GM19240 (cell line): ENCODE data around the gene SNUPN.
A peak's percentile ranks its signal among the peaks of the same experiment; 100 is the strongest.

ENCODE experiments used
- DNase-seq: peaks from one replicate; pipeline ENCODE4 v3.0.0; 2011; ENCODE audit warnings: low spot score; ENCODE audit not compliant: insufficient read length

The SNUPN gene

DNA sequence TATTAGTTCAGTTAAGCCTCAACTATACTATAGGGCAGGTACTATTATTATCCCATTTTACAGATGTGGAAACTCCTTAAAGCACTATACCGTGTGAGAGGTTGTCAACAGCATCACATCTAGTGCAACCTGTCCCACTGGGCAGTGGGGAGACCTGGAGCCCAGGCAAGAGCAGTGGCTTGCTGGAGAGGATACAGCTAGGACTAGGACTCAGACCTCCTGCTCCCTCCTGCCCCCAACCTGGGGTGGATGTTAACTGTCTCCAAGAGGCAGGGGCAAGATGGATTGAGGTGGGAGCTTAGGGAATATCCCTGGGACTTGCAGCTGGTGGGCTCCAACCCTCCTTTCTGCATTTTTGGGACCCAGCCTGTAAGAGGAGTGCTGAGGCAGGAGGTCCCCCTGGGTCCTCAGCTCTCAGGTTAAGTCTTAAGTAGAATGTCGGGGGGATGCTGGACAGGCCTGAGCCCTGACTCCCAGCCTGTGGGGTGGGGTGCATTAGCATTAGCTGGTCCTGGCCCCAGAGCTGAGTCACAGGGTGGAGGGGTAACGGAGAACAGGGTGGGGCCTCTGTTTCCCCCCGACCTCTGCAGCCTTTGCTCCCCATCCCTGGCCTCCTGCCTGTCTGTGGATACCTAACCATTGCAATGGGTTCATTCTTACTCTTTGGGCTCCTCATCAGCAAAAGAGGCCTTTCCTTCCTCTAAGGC, 28.8 kb upstream of the SNUPN start:
- no peak for DNase-seq

DNA sequence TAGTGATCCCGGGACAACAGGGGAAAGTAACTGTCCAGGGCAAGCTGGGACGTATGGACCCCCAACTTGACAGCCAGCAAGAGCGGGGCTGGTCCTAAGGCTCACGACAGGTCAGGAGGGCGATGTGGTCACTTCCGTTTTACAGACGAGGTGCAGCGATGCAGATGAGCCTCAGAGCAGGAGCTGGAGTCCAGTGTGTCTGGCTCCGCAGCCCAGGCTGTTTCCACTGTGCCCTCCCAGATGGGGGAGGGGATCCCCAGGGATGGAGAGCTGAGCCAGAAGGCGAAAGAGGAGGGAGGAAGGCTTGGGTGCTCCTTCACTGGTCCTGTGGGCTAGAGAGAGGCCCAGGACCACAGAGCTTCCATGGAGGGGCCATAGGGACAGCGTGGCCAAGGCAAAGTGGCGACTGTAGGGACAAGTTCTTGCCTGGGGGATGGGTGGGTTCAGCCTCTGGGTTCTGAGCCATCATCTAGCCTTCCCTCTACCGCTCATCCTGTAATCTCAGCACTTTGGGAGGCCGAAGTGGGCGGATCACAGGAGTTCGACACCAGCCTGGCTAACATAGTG, 27.9 kb upstream of the SNUPN start:
- DNase-seq = no peak

DNA sequence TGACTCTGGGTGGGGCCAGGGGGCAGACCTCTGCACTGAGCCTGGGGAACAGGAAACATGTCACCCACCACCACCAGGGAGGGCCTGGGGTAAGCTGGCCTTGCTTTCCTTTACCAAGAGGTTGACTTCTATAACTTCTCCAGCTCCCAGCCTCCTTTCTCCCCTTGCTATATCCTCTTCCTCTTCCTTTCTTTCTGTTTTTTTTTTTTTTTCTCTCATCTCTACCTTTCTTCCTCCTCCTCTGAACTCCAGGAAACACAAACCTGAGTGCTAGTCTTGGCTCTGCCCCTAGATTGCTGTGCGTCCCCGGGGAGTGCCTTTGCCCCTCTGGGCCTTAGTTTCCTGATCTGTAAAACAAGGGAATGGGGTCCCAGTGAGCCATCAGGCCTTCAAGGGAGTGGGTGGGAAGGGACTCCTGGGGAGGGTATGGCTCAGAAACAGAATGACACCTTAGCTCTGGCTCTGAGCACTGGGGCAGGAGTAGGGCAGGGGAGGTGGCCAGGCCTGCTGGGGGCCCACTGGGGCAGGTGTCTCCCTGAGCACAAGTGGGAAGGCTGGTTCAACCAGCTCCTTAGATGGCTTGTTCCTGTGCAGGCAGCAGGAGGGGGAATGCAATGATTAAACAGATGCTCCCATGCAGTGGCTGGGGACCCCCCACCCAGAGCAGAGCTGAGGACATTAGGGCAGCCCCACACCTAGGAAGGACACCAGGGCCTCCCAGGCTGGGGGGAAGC, 26.5 kb upstream of the SNUPN start:
- DNase-seq = no peak

DNA sequence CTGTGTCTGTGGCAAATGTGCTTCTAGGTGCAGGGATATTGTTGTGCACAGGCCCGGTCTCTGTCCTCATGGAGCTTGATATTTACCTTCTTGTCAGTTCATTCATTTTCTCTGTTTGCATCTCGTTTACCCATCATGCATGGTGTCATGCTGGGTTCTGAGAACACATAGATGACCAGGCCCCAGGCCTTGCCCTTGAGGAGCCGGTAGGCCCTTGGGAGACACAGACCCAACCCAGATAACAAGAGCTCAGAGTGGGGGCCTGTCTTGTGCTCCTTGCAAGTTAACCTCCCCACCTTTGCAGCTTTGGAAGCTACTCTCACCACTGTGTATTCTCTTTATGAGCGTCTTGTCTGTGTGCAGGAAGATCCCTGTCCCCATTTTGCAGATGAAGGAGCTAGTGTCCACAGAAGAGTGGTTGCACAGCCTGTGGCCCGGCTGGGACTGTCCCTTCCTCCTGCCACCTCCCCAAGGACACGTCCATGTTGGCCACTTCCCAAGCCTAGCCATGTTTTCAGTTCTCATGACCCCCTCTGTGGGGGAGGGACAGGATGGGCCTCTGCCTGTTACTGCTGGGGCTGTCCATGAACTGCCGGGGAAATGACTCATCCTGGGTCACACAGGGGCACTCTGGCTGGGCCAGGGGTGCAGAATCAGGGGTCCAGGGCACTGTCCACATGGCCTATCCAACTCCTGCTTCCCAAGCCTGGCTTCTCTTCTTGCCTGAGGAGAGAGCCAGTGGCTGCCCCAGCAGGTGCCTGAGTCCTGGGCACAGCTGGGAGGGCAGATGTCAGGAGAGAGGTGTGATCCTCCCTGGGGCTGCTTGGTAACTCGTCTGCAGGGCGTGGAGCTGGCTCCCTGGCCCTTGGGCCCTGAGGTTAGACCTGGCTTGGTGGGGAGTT, 25.6 kb upstream of the SNUPN start:
- DNase-seq = no peak

- no peak for DNase-seq
Observed at GRCh38 chr15:75649848-75650247, 24.3 kb upstream of the SNUPN start.

GRCh38 chr15:75649045-75649761, 23.7 kb upstream of the SNUPN start:
- DNase-seq = no peak

DNA sequence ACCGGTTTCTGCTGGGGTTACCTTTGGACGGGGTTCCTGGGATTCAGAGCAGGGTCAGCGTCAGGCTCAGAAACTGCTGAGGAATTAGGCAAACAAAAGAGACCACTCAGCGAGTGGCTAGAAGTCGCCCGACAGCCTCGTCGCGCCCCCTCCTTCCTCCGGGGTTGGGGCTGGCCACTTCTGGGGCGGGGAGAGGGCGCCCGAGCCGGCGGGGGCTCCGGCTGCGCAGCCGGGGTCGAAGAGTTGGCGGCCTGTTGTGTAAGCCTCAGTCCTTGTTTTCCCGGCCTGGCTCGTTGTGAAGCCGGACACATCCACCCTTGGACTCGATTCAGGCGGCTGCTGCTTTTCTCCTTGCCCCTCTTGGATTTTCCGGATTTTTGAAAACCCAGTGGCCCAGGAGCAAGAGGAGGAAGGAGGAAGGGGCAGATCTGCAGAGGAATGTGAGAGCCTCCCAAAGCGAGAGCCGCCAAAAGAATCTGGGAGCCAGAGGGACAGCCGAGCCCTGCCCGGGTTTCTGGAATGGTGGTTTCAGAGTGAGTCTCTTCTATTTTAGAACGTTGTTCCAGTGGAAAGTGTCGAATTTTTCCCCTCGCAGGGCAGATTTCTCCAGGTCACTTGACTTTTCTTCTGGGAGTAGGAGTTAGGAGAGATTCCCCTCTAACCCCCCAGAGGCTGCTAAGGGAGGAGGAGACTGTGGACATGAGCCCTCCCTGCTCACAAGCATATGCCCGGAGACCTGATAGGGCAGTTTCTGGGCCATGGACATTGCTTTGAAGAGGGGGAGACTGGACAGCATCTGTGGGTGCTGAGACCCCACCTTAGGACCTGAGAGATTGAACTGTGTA, 22.9 kb upstream of the SNUPN start:
- no peak for DNase-seq

GRCh38 chr15:75647370-75648155, 22.0 kb upstream of the SNUPN start, which contains the start of gene SNX33:
SNX33 (plus strand) TSS chr15:75647912; CDS start chr15:75649103, 1,191 bp downstream.
- no peak for DNase-seq

DNA sequence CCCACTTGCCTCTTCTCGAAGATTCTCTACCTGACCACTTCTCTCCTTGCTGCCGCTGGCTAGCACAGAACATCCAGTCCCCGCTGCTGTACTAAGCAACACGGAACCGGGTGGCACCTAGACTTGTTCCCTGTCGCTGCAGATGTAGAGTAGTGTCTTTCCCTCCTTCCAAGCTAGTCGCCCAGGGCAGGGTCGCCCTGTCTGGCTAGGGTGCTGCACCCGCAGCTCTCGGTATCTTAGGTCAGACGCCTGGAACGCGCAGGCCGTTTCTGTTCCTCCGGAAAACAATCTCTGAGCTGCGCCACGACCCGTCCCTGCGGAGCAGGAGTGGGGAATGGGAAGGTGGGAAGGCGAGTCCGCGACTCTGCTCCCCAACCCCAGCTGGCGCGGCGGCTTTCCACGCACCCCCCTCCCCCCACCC, 21.4 kb upstream of the SNUPN start:
- no peak for DNase-seq

DNA sequence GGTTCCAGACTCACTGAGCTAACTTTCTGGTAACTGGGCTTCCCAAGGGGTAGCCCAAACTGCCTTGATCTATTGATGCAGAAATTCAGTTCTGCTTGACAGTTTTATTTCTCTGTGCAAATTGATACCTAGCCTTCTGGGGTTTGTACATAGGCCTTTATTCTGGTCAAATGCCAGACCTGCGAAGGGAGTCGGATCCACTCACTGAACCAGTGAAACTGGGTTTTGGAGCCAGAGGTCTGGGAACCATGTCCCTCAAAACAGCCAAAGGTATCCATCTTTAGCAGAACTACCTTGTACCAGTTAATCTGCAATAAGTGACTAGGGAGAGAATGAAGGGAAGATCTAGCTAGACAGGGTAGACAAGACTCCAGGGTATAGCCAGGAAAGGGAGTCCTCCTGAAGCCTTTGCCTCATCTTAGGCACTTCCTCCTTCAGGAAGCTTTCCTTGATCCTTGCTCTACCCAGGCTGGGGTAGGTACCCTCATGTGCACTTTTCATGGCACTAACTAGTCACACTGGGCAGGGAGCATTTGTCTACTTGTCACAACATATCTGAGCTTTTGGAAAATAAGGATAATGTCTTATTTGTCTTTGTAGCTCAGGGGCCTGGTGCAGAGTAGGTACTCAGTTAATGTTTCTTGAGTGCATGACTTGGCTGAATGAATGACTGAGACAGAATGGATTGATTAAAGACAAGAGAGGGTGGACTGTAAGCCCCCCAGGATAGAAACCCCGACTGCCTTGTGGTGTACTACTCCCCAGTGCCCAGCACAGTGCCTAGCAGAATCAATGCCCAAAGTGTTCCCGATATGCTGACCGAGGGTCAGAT, 20.8 kb upstream of the SNUPN start:
- no peak for DNase-seq

DNA sequence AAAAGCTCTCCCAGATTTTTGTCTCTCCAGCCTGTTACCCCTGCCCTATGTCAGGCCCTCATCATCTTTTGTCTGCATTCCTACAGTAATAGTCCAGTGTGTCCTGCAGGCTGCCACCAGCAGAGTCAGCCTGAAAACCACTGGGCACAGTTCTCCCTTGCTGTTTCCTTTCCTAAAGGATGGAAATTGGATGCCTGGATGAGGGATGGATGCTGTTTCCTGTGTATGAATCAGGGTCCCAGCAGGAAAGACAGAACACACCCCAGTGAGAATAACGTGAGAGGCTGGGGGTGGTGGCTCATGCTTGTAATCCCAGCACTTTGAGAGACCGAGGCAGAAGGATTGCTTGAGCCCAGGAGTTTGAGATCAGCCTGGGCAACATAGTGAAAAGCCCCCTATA, 18.9 kb upstream of the SNUPN start:
- no peak for DNase-seq

- DNase-seq = no peak
Observed at GRCh38 chr15:75641603-75642002, 16.1 kb upstream of the SNUPN start.

DNA sequence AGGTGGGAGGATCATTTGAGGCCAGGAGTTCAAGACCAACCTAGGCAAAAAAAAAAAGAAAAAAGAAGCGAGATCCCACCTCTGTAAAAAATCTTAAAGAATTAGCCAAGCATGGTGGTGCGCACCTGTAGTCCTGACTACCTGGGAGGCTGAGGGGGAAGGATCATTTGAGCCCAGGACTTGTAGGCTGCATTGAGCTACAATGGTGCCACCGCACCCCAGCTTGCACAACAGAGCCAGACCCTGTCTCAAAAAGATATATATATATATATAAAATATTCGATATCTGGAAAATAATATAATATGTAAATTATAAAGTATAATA, 15.6 kb upstream of the SNUPN start:
- no peak for DNase-seq

- no peak for DNase-seq
Observed at GRCh38 chr15:75640483-75641178, 15.1 kb upstream of the SNUPN start.

DNA sequence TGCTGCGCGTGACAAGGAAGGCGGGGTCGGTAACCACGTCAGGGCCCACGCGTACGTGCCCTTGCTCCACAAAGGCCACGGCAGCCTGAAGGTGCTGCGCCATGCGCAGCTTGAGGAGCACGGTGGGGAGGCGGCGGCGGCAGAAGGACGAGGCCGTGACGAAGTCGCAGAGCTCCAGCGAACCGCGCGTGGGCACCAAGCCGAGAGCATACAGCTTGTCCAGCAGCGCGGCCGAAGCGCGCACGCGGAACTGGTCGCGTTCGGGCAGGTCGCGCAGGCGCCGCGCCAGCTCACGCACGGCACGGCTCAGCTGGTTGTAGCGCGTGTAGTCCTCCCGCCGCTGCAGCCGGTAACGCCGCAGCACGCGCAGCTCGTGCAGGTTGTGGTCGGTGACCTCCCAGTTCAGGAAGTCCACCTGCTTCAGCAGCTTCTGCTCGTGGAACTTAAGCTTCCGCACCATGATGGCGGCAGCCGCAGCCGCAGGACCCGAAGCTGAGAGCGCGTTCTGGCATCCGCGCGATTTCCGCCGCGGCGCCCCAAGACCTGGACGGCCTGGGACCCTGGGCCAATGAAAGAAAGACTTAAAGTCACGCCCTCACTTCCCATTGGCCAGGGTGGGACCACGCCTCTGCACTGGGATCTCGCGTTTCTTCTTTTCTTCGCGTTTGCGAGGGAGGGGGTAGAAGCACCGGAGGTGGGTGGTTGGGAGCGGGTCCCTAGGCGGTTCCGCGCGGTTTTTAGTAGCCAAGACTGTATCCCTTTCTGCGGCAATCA, 14.4 kb upstream of the SNUPN start, which contains the start of gene IMP3:
TSS of gene IMP3 (minus strand) at position 516 of the 774 bp plus-strand sequence. CDS start at position 460, 56 bp downstream.
- peak; percentile 95 for DNase-seq

DNA sequence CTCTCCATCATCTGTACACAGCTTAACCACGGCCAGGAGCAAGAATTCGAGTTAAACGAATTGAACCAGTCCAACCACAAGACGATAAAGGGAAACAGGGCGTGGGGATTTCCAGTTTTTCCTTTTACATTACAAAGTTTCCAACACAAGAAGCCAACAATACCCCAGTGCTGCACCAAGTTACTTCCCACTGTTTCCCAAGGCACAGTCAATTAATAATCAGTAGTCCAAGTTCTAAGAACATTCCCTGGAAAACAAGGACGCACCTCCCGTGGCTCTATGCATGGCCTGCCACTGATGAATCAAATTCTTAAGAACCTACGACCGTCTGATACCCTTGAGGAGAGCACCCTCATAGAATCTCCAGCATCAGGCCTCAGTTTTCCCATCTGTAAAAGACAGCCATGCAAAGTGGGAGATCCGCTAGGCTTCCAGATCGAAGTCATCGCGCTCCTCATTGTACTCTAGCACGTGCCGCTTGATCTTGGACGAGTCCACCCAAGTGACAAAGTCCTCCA, 13.7 kb upstream of the SNUPN start:
- DNase-seq = no peak
